ENCODE measurements around the gene ADAT3.

- TF ChIP-seq ZNF274 (IDR thresholded peaks at IDR 0.05; ENCODE audit: low read depth, low read length) (no peak), SUZ12 (IDR thresholded peaks at IDR 0.05; ENCODE audit: extremely low read depth, insufficient read depth, insufficient read length) (no peak)
Observed at GRCh38 chr19:1925544-1925943, 20.3 kb downstream of the ADAT3 start.
